HG02973 (cell line): Measurements from ENCODE around the gene CPZ.
"Not testable (repeated sequence)": the region's sequence is repeated elsewhere in the genome, so short reads cannot be mapped to it uniquely, and the experiment has no call there.

ENCODE experiments used
- ATAC-seq: cut with Tn5 transposase; IDR thresholded peaks from one replicate; pipeline ENCODE4 v1.9.1; 2021; ENCODE audit warnings: moderate library complexity; ENCODE audit not compliant: unreplicated experiment

CPZ gene

DNA sequence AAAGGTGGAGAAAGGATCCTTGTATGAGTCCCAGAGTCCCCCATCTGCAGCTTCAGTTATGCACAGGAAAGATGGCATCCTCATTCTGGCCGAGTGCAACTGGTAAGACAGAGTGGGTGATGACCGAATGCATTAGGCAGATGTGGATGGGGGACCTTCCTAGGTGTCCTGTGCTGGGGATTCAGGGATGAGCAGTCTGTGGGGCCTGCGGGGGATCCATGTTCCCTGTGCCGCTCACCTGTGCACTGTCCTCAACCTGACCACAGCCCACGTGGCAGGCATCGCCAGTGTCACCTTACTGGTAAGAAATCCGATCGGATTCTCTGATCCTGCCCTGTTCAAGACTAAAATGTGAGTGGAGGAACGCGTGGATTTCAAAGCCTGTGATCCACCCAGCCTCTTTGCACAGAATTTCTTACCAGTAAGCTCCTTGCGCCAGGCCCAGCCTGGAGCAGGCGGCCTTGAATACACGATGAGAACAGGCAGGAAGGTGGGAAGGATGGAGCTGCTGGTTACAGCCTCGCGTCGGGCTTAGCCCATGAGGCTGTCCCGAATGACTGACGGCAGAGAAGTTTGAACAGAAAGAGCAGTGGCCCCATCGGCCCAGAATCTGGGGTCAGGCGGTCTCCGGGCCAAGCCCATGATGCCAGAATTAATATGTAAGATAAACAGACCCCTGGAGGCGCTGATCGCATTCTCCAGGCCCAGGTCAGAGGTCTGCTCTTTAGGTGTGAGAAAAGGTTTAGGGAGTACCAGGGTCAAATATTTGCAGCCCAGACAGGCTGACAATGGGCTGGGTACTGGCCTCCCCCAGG, 56.5 kb downstream of the CPZ start:
- no peak for ATAC-seq

DNA sequence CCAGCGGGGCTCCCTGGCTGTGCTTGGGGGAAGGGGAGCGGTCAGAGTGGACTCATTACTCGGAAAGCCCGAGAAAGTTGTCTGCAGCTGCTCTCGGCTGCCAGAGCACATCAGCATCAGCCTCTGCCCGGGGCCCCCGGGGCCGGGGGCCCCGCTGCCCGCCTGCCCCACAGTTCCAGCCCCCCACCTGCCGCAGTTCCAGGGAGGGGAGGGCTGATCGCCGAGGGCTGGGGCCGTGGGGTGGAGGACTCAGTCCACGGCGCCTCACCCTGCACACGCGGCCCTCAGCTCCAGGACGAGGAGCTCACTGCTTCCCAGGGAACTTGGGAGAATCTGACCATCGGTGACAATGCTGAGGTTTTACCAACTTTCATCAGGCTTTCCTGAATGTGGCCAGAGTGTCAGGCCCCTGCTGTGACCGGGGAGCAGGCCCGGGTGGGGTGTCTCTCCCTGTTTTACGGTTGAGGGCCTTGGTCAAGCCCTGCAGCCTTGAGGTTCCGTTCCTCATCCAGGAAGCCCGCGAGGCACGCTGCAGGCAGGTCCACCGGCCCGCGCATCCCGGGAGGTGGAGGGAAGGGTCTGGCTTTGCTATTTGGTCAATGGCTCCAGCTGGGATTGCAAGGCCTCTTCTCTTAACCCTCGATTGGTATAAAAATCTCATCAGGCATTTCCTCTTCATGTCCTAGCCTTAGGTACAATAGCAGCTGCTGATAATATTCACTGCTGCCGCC, 57.2 kb downstream of the CPZ start:
- no peak for ATAC-seq

- no peak for ATAC-seq
Observed at GRCh38 chr4:8651661-8652180, 59.2 kb downstream of the CPZ start.

- ATAC-seq = no peak
Observed at GRCh38 chr4:8652181-8653078, 59.9 kb downstream of the CPZ start.

DNA sequence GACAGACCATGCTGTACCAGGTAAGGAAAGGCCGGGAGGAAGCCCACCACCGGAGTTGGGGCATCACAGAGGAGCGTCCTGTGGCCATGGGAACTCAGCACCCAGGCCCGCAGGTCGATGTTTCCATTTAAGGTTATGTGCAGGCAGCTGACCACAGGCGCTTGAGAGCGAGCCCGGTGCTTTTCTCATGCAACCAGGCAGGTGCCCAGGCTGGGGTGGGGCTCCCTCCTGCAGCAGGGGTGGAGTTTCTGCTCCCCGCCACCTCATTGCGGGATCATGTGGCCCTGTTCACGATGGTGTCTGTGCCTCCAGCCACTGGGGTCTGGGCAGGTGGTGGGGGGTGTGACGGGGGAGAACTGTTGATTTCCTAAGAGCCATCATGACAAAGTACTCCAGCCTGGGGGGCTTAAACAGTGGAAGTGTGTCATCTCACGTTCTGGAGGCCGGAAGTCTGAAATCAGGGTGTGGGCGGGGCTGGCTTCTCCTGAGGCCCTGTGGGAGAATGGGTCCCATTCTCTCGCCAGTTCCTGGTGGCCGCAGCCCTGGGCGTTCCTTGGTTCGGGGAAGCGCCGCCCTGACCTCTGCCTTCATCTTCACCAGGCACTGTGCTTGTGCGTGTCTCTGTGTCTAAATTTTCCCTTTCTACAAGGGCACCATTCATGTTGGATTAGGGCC, 60.9 kb downstream of the CPZ start:
- ATAC-seq = no peak

DNA sequence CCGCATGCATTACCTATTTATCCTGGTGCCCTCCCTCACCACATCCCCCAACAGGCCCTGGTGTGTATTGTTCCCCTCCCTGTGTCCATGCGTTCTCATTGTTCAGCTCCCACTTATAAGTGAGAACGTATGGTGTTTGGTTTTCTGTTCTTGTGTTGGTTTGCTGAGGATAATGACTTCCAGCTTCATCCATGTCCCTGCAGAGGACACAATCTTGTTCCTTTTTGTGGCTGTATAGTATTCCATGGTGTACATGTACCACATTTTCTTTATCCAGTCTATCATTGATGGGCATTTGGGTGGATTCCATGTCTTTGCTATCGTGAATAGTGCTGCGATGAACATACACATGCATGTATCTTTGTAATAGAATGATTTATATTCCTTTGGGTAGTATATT, 61.6 kb downstream of the CPZ start:
- not testable (repeated sequence) for ATAC-seq

- no peak for ATAC-seq
Observed at GRCh38 chr4:8655411-8656184, 63.0 kb downstream of the CPZ start.

DNA sequence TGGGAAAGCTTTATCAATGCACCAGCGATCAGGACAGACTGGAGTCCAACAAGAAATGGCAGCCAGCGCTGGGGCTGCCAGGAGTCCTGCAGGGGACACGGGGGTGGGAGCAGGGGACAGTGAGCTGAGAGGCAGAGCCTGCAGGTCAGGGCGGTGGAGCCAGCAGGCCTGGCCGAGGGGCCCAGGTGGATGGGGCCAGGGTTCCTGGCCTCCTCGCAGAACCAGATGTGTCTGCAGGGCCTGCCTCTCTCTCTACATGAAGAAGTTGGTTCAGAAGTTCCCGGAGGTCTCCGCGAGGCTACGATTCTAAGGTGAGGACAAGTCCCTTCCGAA, 63.6 kb downstream of the CPZ start:
- no peak for ATAC-seq

DNA sequence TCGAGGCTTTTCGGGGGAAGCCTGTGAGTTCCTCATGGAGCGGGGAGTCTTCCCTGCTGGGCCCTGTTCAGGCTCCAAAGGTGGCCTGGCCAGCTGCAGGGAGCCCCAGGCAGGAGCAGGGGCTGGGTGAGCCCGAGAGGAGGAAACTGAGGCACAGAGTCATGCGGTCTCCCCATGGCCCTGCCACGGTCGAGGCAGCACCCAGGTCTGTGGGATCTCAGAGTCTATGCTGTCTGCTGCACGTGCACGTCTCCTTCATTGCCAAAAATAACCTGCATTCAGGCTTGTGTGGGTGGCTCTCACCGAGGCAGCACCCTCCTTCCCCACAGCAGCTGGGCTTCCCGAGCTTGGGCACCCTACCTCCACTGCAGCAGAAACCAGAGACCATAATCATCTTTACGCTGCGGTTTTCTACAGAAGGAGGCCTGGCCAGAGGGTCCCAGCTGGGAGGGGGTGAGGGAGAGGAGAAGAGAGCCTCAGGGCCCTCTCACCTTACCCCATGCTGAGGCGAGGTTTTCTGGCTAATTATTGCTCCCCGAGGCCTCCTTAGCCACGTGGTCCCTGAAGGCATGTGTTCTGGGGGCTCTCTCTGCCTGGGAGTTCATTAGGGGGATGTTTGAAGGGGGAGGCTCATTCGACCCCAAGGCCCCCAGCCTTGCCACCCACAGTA, 64.3 kb downstream of the CPZ start:
- ATAC-seq = no peak

DNA sequence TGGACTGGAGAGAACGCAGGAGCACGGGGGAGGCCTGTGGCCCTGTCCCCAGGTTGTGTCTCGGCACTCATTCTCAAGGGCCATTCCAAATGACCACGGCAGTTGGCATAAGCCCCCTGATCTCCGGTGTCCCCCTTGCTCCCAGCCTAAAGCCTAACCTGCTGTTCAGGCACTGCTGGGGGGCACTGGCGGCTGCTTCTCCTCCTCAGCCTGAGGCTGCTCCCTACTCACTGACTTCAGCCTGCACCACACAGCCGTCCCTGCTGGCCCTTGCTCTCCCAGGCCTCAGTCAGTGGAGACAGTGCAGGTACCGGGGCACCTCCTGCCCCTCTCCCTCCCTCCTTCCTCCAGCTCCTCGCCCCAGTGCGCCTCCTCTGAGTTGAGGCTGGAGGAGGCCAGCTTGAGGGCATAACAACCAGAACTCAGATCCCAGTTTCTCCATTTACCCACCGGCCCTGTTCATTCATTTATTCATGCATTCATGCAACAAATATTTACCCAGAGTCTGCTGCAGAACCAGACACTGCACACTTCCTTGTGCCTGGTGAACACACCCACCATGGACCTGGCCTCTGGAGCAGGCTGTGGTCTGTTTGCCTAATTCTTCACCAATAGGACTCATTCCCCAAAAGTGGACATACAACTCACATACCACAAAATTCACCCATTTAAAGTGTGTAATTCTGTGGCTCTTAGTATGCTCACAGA, 65.0 kb downstream of the CPZ start:
- no peak for ATAC-seq

GRCh38 chr4:8662776-8663175, 70.2 kb downstream of the CPZ start:
- no peak for ATAC-seq

DNA sequence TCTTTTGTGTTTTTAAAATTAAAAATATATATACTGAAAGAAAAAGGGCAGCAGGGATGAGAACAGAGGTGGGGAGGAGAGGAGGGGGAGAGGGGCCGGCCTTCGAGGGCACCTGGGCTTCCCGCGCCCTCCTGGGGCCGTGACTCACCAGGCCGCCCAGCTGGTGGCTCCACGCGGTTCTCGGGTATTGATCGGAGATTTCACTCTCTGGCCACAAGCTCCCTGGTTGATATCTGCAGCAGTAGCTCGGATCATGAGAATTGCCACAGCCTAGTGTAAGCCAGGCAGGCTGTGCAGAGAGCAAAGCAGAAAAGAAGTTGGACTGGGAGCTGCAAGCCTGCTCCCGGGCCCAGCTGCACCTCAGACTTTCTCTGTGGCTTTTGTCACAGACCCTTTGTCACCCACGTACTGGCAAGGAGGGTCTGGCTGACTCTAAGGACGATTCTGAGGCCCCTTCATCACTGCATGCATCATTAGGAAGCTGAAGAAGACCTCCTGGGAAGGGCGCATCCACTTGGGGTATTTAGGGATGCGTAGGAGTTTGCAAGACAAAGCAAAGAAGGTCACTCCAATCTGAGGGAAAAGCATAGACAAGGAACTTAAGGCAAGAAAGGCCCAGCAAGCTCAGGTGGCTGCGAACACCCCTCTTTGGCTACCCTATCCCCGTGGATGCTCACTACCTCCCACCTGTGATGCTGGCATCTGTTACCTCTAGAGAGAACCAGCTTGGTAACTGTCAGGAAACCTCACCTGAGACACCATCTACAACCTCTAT, 71.7 kb downstream of the CPZ start:
- no peak for ATAC-seq

DNA sequence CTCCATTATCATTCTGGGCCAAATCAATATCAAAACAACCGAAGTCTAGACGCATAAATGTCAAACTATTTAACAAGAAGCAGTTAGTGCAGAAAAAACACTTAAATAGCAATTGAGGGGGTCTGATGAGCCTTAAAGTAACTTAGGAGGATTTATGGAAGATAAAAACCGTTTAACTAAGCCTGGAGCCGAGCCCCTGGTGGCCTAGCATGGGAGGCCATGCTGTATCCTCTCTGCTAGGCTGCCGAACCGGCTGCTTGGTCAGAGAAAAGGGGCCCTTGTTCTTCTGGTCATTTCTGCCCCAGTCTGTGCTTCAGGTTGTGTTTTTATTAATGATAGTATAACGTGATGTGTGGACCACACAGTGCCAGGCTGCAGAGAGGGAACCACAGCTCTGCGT, 72.4 kb downstream of the CPZ start:
- ATAC-seq = no peak

DNA sequence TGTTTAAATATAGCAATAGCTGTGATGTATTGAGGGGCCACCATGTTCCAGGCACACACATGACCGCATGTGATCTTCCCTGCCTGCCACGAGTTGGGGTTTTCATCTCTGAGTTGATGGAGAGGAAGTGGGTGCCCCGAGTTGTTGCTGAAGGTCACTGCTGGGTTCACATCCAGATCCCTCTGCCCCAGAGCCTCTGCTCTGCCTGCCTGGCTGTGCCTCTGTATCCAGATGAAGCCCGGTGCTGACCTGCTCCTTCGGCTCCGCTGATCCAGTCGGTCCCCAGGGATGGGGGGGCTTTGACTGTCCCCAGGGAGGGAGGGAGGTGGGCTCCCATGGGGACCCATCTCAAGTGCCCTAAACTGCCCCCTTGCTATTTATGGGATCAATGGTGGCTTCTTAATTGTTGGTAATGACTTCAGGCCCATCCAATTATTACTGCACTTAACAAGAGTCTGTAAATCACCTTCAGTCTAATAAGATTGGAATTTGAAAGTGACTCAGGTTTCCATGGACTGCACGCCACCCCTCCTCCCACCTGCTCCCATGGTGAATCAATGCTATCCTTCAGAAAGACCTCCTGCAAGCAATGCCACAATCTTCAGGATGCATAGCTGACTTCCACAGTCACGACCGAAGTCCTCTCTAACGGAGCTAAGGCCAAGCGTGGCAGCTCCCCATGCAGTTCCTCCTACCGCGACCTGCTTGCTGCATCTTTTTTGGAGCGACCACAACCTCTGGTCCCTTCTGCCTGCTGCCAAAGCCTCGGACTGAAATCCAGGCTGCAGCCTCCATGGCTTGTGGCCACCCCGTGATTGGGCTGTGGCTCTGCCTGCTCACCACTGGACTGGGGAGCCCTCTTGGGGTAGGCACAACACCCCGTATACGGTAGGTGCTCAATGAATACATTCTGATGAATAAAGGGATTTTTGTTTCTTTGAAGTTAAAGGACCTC, 73.1 kb downstream of the CPZ start:
- ATAC-seq = no peak

GRCh38 chr4:8666581-8666980, 74.0 kb downstream of the CPZ start:
- ATAC-seq = no peak
